Measurements from ENCODE around the gene S100A8. TPM values are rescaled to one million over a fixed set of nuclear protein-coding genes. Genes with fewer than 3 reads are reported as not detected.

S100A8 gene
- total and polyA plus RNA-seq, 11 donors, result 6.0 to 199 (median 32.3) TPM

GRCh38 chr1:153379591-153379990 is 11.3 kb downstream of the S100A8 start:
- H3K27me3 ChIP-seq, result peaks cover 0 to 10% (median 0%) of the 10 kb centered on the region in 9 donors
- TF ChIP-seq CTCF (IDR thresholded peaks at IDR 0.05) (no peak), POLR2A (IDR thresholded peaks at IDR 0.05) (no peak)
- ATAC-seq, result no peak
- 78 to 83% (median 80%) methylated on average over 6 to 10 of the region's 10 CpGs for WGBS, 4 donors
- no peaks in the 10 kb centered on the region for H3K36me3 ChIP-seq
- H3K4me1 ChIP-seq, result peaks cover 0 to 21% (median 0%) of the 10 kb centered on the region in 12 donors
- H3K4me3 ChIP-seq, result no peak overlapping the region
- peaks cover 0 to 23% (median 6%) of the 10 kb centered on the region in 12 donors for H3K9me3 ChIP-seq
- intact Hi-C loops (cut with DNase I), result no loop called here
- DNase-seq, result no peak
- H3K27ac ChIP-seq, result no peak overlapping the region

GRCh38 chr1:153375511-153375910 is 15.4 kb downstream of the S100A8 start, which contains the start of gene S100A12:
S100A12 (minus strand) TSS chr1:153375621; CDS start chr1:153374592, 1,029 bp downstream.
- Histone ChIP-seq H3K9me3 (no peaks in the 10 kb centered on the region), H3K27ac (no peak within 1 kb of the TSS), H3K4me1 (peaks cover 0 to 26% (median 0%) of the 10 kb centered on the region in 12 donors), H3K36me3 (no peaks in the 10 kb centered on the region), H3K4me3 (no peak within 1 kb of the TSS), H3K27me3 (peaks cover 0 to 10% (median 0%) of the 10 kb centered on the region in 9 donors)
- no peak for TF ChIP-seq CTCF (IDR thresholded peaks at IDR 0.05)
- TF ChIP-seq POLR2A (IDR thresholded peaks at IDR 0.05), result no peak
- DNase-seq (no peak), ATAC-seq (peak in 2 of 4 donors; percentile 31 to 51)
- intact Hi-C loops (cut with DNase I), result no loop called here
- WGBS, 4 donors, result 84 to 89% (median 86%) methylated on average over 1 of the region's 1 CpG

- ATAC-seq (peak in 2 of 4 donors; percentile 22 to 46), DNase-seq (no peak)
- Histone ChIP-seq H3K27me3 (peaks cover 0 to 10% (median 0%) of the 10 kb centered on the region in 9 donors), H3K4me1 (peaks cover 0 to 26% (median 0%) of the 10 kb centered on the region in 12 donors), H3K27ac (peak overlapping the region in 1 of 12 donors; percentile 3), H3K9me3 (no peaks in the 10 kb centered on the region), H3K36me3 (no peaks in the 10 kb centered on the region), H3K4me3 (no peak overlapping the region)
- TF ChIP-seq POLR2A (IDR thresholded peaks at IDR 0.05) (no peak), CTCF (IDR thresholded peaks at IDR 0.05) (no peak)
- intact Hi-C loops (cut with DNase I), result no loop called here
- 51 to 75% (median 70%) methylated on average over 2 of the region's 2 CpGs for WGBS, 4 donors
These were observed 16.8 kb downstream of the S100A8 start for GRCh38 chr1:153374071-153374470.

GRCh38 chr1:153372571-153372970 is 18.3 kb downstream of the S100A8 start:
- ATAC-seq (no peak), DNase-seq (no peak)
- intact Hi-C loops (cut with DNase I), result no loop called here
- H3K9me3 ChIP-seq, result no peaks in the 10 kb centered on the region
- no peak overlapping the region for H3K4me3 ChIP-seq
- H3K27ac ChIP-seq, result no peak overlapping the region
- H3K36me3 ChIP-seq, result no peaks in the 10 kb centered on the region
- peaks cover 0 to 5% (median 0%) of the 10 kb centered on the region in 9 donors for H3K27me3 ChIP-seq
- 83 to 86% (median 84%) methylated on average over 2 of the region's 2 CpGs for WGBS, 4 donors
- peaks cover 0 to 22% (median 0%) of the 10 kb centered on the region in 12 donors for H3K4me1 ChIP-seq
- TF ChIP-seq POLR2A (IDR thresholded peaks at IDR 0.05), result no peak
- no peak for TF ChIP-seq CTCF (IDR thresholded peaks at IDR 0.05)

All from heart left ventricle (tissue), 16 donors.